ENCODE measurements around the gene PLXNA4.

GRCh38 chr7:132371948-132372347 lies 204.3 kb downstream of the PLXNA4 start:
- TF ChIP-seq CTCF (IDR thresholded peaks at IDR 0.05; ENCODE audit: low read depth, low read length): no peak
- no peak for TF ChIP-seq EZH2phosphoT487 (IDR thresholded peaks at IDR 0.05; ENCODE audit: low read depth)
